Measurements from ENCODE around the gene TRIM29. TPM values are rescaled to one million over a fixed set of nuclear protein-coding genes. Genes with fewer than 3 reads are reported as not detected.

Gene TRIM29, protein sequence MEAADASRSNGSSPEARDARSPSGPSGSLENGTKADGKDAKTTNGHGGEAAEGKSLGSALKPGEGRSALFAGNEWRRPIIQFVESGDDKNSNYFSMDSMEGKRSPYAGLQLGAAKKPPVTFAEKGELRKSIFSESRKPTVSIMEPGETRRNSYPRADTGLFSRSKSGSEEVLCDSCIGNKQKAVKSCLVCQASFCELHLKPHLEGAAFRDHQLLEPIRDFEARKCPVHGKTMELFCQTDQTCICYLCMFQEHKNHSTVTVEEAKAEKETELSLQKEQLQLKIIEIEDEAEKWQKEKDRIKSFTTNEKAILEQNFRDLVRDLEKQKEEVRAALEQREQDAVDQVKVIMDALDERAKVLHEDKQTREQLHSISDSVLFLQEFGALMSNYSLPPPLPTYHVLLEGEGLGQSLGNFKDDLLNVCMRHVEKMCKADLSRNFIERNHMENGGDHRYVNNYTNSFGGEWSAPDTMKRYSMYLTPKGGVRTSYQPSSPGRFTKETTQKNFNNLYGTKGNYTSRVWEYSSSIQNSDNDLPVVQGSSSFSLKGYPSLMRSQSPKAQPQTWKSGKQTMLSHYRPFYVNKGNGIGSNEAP
- 1 to 10 TPM in 1 of 2 donors, under 1 TPM in 1; 0.26 to 6.3 TPM for total RNA-seq

GRCh38 chr11:120137611-120138521 is at the start of gene TRIM29:
TSS of gene TRIM29 (minus strand) at chr11:120138113. CDS start at chr11:120138031, 82 bp downstream.
- H3K4me1 ChIP-seq: peaks cover under 1% of the 10 kb centered on the region
- H3K9me3 ChIP-seq: no peaks in the 10 kb centered on the region
- ATAC-seq (no peak), DNase-seq (peak in 2 of 4 donors; percentile 10 to 21)
- H3K4me3 ChIP-seq: no peak within 1 kb of the TSS
- intact Hi-C loops (cut with DNase I): no loop called here
- H3K36me3 ChIP-seq (replicated peaks in 1 of 2; ENCODE audit: insufficient read depth in 1 of 2, low read depth in 2 of 2): no peaks in the 10 kb centered on the region
- H3K27me3 ChIP-seq: no peaks in the 10 kb centered on the region
- 72% methylated on average over 37 to 41 of the region's 41 CpGs for WGBS, 2 donors
- TF ChIP-seq, protein P1, sequence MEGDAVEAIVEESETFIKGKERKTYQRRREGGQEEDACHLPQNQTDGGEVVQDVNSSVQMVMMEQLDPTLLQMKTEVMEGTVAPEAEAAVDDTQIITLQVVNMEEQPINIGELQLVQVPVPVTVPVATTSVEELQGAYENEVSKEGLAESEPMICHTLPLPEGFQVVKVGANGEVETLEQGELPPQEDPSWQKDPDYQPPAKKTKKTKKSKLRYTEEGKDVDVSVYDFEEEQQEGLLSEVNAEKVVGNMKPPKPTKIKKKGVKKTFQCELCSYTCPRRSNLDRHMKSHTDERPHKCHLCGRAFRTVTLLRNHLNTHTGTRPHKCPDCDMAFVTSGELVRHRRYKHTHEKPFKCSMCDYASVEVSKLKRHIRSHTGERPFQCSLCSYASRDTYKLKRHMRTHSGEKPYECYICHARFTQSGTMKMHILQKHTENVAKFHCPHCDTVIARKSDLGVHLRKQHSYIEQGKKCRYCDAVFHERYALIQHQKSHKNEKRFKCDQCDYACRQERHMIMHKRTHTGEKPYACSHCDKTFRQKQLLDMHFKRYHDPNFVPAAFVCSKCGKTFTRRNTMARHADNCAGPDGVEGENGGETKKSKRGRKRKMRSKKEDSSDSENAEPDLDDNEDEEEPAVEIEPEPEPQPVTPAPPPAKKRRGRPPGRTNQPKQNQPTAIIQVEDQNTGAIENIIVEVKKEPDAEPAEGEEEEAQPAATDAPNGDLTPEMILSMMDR (IDR thresholded peaks at IDR 0.05): no peak
- no peak for TF ChIP-seq POLR2A (IDR thresholded peaks at IDR 0.05)
- no peak within 1 kb of the TSS for H3K27ac ChIP-seq

DNA sequence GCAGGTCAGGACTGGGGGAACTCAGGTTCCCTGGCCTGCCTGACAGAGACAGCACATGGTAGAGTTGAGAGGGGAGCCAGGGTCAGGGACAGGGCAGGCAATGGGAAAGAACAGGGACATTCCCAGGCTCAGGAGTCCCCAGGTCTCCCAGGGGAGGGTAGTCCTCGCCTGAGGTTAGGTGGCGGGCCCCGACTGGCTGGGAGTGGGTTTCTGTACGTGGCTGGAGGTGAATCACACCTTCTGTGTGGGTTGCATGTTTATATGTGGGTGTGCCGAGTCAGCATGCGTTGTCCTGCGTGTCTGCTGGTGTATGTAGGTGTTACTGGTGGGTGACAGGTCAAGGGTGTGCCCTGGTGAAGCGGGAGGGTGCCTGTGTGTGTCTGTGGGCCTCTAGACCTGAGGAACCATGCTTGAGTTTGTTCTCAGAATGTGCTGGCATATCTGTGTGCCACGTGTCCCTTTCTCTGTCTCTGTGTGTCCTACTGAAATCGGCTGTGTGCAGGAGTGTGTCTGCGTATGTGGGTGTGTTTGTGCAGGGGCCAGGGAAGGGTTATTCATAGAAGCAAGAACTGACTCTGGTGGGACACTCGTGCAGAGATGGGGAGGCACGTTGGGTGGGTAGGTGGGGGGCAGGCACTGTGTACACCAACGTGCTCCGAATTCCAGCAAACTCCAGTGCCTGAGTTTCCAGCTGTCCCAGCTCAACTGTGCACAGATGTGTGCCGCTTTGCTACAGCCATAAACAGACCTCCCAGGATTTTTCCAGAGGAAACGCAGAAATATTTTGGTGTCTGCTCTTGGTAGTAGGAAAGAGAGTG is 49.1 kb upstream of the TRIM29 start:
- ATAC-seq: peak; percentile 12
- no peaks in the 10 kb centered on the region for H3K9me3 ChIP-seq
- intact Hi-C loops (cut with DNase I): no loop called here
- H3K4me3 ChIP-seq: no peak overlapping the region
- H3K27ac ChIP-seq: peak overlapping the region; percentile 88 to 98 (median 92)
- H3K36me3 ChIP-seq (replicated peaks in 1 of 2; ENCODE audit: insufficient read depth in 1 of 2, low read depth in 2 of 2): no peaks in the 10 kb centered on the region
- peak; percentile 35 to 69 (median 45) for DNase-seq
- TF ChIP-seq POLR2A (IDR thresholded peaks at IDR 0.05): peak in 1 of 3 donors; percentile 13
- TF ChIP-seq, protein P1 (IDR thresholded peaks at IDR 0.05): no peak
- H3K4me1 ChIP-seq: peaks cover 74% of the 10 kb centered on the region
- WGBS, 2 donors: 13 to 30% methylated on average over 12 to 17 of the region's 17 CpGs
- H3K27me3 ChIP-seq: no peaks in the 10 kb centered on the region

DNA sequence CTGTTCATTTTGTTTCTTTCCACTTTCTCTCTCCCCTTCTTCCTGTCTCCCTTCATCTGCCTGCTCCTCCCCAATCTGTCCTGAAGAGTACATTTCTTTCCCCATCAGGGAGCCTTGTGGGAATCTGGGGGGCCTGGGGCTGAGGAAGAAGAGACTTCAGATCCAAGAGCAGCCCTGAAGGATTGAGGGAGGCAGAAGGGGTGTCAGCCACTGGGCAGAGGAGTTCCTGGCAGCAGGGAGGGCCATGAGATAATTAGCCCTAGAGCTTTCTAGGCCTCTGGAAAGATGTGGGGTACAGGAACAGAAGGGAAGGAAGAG is 48.5 kb upstream of the TRIM29 start:
- intact Hi-C loops (cut with DNase I): no loop called here
- H3K4me3 ChIP-seq: no peak overlapping the region
- TF ChIP-seq POLR2A (IDR thresholded peaks at IDR 0.05): no peak
- TF ChIP-seq, protein P1 (IDR thresholded peaks at IDR 0.05): no peak
- DNase-seq (no peak), ATAC-seq (no peak)
- H3K27me3 ChIP-seq: no peaks in the 10 kb centered on the region
- no peaks in the 10 kb centered on the region for H3K9me3 ChIP-seq
- H3K36me3 ChIP-seq (replicated peaks in 1 of 2; ENCODE audit: insufficient read depth in 1 of 2, low read depth in 2 of 2): no peaks in the 10 kb centered on the region
- peaks cover 78% of the 10 kb centered on the region for H3K4me1 ChIP-seq
- H3K27ac ChIP-seq: peak overlapping the region; percentile 88 to 98 (median 92)

GRCh38 chr11:120185706-120186455 is 48.0 kb upstream of the TRIM29 start:
- no peak for ATAC-seq
- 26 to 52% methylated on average over 3 of the region's 3 CpGs for WGBS, 2 donors
- no peak overlapping the region for H3K4me3 ChIP-seq
- H3K27me3 ChIP-seq: no peaks in the 10 kb centered on the region
- H3K4me1 ChIP-seq: peaks cover 78% of the 10 kb centered on the region
- intact Hi-C loops (cut with DNase I): no loop called here
- peak overlapping the region; percentile 88 to 98 (median 92) for H3K27ac ChIP-seq
- no peaks in the 10 kb centered on the region for H3K9me3 ChIP-seq
- no peaks in the 10 kb centered on the region for H3K36me3 ChIP-seq (replicated peaks in 1 of 2; ENCODE audit: insufficient read depth in 1 of 2, low read depth in 2 of 2)
- peak in 1 of 4 donors; percentile 13 for DNase-seq
- TF ChIP-seq, protein P1 (IDR thresholded peaks at IDR 0.05): no peak
- no peak for TF ChIP-seq POLR2A (IDR thresholded peaks at IDR 0.05)
